PFSK-1 (cell line): Measurements from ENCODE around the gene CDKN2AIP.

Experiments used
- FOXP2 ChIP-seq: optimal IDR thresholded peaks from 2 replicates; pipeline ENCODE3; 2011; ENCODE audit warnings: borderline replicate concordance, control low read depth, inconsistent platforms; ENCODE audit not compliant: insufficient read depth; ENCODE audit errors: extremely low read length, extremely low read depth
- POLR2AphosphoS5 ChIP-seq: IDR thresholded peaks from 2 replicates; pipeline ENCODE4 v1.6.1; 2012; ENCODE audit warnings: low read depth, mild to moderate bottlenecking, control low read depth, low read length, moderate library complexity
- SIN3A ChIP-seq: IDR thresholded peaks from 2 replicates; pipeline ENCODE4 v1.6.1; 2012; ENCODE audit warnings: mild to moderate bottlenecking, low read length, moderate library complexity, borderline replicate concordance; ENCODE audit not compliant: insufficient read depth
- TAF1 ChIP-seq: IDR thresholded peaks from 2 replicates; pipeline ENCODE4 v1.6.1; 2012; ENCODE audit warnings: low read length, control low read depth, borderline replicate concordance; ENCODE audit not compliant: insufficient read depth
- TF ChIP-seq, protein P1 (sequence below), 2 experiments: IDR thresholded peaks; 2 replicates each; pipeline versions ENCODE4 v1.6.1 to v1.8.0; 2011 to 2012; ENCODE audit warnings: low read depth in 2 of 2, low read length in 2 of 2, control low read depth in 1 of 2, inconsistent platforms in 1 of 2, mild to moderate bottlenecking in 1 of 2, moderate library complexity in 1 of 2; ENCODE audit not compliant: insufficient read depth in 1 of 2

CDKN2AIP gene

DNA sequence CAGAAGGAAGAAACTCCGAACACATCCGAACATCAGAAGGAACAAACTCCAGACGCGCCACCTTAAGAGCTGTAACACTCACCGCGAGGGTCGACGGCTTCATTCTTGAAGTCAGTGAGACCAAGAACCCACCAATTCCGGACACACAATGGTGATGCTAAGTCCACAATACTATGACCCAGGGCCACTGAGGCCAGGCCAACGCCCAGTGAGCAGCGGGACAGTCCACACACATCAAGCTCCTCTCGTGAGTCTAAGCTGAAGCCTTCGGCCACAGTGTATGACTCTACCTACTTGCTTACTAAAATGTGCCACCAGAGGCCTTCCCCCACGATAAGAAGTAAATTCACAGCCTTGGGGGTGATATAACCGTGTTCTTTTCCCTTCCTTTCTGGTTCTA, 10.2 kb upstream of the CDKN2AIP start:
- TF ChIP-seq FOXP2 (no peak), TAF1 (no peak), SIN3A (no peak), POLR2AphosphoS5 (no peak)
- TF ChIP-seq, protein P1, sequence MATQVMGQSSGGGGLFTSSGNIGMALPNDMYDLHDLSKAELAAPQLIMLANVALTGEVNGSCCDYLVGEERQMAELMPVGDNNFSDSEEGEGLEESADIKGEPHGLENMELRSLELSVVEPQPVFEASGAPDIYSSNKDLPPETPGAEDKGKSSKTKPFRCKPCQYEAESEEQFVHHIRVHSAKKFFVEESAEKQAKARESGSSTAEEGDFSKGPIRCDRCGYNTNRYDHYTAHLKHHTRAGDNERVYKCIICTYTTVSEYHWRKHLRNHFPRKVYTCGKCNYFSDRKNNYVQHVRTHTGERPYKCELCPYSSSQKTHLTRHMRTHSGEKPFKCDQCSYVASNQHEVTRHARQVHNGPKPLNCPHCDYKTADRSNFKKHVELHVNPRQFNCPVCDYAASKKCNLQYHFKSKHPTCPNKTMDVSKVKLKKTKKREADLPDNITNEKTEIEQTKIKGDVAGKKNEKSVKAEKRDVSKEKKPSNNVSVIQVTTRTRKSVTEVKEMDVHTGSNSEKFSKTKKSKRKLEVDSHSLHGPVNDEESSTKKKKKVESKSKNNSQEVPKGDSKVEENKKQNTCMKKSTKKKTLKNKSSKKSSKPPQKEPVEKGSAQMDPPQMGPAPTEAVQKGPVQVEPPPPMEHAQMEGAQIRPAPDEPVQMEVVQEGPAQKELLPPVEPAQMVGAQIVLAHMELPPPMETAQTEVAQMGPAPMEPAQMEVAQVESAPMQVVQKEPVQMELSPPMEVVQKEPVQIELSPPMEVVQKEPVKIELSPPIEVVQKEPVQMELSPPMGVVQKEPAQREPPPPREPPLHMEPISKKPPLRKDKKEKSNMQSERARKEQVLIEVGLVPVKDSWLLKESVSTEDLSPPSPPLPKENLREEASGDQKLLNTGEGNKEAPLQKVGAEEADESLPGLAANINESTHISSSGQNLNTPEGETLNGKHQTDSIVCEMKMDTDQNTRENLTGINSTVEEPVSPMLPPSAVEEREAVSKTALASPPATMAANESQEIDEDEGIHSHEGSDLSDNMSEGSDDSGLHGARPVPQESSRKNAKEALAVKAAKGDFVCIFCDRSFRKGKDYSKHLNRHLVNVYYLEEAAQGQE (IDR thresholded peaks at IDR 0.05; ENCODE audit: insufficient read depth in 1 of 2, low read depth in 2 of 2, low read length in 2 of 2) = no peak

DNA sequence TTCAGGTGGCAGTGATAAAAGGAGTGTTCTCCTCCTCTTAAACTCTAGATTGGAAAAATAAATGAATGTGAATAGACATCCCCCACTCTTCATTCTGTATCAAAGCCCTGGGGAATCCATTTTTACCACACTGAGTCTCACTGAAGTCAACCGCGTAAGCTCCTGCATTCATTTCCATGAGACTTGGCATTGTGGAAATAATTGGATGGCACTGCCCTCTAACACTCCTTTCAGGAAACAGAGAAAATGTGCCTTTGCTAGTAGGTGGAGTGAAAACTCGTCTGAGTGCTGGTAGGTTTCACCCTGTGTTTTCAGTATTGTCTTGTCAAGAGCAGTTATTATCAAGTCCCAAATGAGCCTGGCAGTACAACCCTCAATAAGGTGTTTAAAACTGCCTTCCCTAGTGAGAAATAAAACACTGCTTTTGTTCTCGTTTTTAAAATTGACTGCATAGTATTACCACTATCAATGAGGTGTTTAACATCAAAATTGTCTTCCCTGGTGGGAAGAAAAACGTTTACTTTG, 9.7 kb upstream of the CDKN2AIP start:
- TF ChIP-seq SIN3A (no peak), TAF1 (no peak), FOXP2 (no peak), POLR2AphosphoS5 (no peak)
- TF ChIP-seq, protein P1 (IDR thresholded peaks at IDR 0.05; ENCODE audit: insufficient read depth in 1 of 2, low read depth in 2 of 2, low read length in 2 of 2) = no peak

DNA sequence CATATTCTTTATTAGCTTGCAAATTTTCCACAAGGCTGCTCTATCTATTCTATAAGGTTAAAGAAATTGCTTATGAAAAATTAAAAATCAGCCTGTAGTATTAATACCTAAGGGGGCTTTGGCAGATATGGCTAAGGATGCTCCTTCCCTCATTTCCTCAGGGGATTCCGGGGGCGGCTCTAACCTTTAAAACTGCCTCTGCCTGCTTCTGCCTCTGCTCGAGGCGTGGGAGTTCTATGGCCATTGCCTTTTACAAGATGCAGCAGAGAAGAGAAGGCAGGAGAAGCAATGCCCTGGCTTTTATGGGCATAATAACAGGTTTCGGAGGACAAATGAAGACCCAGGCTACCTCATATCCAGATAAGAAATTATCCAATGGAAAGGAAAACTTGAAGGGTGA, 8.6 kb upstream of the CDKN2AIP start:
- TF ChIP-seq FOXP2 (no peak), POLR2AphosphoS5 (no peak), SIN3A (no peak), TAF1 (no peak)
- TF ChIP-seq, protein P1 (IDR thresholded peaks at IDR 0.05; ENCODE audit: insufficient read depth in 1 of 2, low read depth in 2 of 2, low read length in 2 of 2) = no peak

DNA sequence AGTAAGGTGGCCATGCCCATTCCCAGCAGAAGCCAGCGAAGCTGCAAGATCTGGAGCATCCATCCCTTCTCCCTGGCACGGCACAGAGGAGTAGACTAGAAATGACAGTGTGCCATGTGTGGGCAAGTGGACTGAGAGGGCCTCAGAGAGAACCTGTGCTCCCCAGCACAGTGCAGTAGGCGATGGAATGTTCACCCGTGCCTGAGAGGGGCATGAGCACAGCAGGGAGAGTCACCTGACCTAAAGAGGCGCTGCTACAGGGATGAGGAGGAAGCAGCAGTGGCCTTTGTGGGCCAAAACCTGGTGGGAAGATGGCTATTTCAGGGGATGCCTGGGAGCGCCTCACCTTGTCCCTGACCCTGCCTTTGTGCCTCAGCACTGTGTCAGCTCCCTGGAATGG, 8.0 kb upstream of the CDKN2AIP start:
- TF ChIP-seq, protein P1 (IDR thresholded peaks at IDR 0.05; ENCODE audit: insufficient read depth in 1 of 2, low read depth in 2 of 2, low read length in 2 of 2) = no peak
- TF ChIP-seq TAF1 (no peak), SIN3A (no peak), POLR2AphosphoS5 (no peak)

DNA sequence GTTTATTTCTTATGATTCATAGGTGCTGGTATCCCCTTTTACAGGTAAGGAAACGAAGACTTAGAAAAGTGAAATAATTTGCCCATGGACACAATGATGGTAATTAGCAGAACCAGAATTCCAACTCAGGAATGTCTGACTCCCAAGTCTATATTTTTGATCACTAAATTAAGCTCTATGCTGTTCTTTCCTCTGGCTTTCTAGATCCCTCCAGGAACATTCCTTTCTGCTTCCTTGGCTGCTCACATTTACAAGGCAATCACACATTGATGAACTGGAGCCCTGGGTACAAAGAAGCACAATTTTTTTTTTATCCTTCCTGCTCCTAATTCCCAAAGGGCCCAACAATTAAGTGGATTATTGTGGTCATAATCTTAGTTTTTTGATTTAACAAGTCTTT, 7.0 kb upstream of the CDKN2AIP start:
- TF ChIP-seq, protein P1 (IDR thresholded peaks at IDR 0.05; ENCODE audit: insufficient read depth in 1 of 2, low read depth in 2 of 2, low read length in 2 of 2) = no peak
- TF ChIP-seq TAF1 (no peak), FOXP2 (no peak), POLR2AphosphoS5 (no peak), SIN3A (no peak)
